T-helper 2 cell treated with Interferon-gamma antibody and Interleukin-4, amounts not matched to agents 5 μg/mL and 100 μg/mL, for 36 hours (primary cell): ENCODE measurements around the gene NBEA.
"Not testable (repeated sequence)": the region's sequence is repeated elsewhere in the genome, so short reads cannot be mapped to it uniquely, and the experiment has no call there.

ENCODE experiments used
- DNase-seq: peaks from one replicate; pipeline ENCODE4 v3.0.0; 2021; ENCODE audit warnings: low spot score
- H3K27ac Mint-ChIP-seq: one replicate; pipeline ENCODE4 v1.8.0; 2021; ENCODE audit warnings: mild to moderate bottlenecking, mixed read lengths
- H3K27me3 Mint-ChIP-seq: one replicate; pipeline ENCODE4 v1.8.0; 2021; ENCODE audit warnings: low read depth, mixed read lengths
- H3K36me3 Mint-ChIP-seq: one replicate; pipeline ENCODE4 v1.8.0; 2021; ENCODE audit warnings: low read depth, mixed read lengths
- H3K4me1 Mint-ChIP-seq: one replicate; pipeline ENCODE4 v1.8.0; 2021; ENCODE audit warnings: low read depth, mixed read lengths
- H3K4me3 Mint-ChIP-seq: one replicate; pipeline ENCODE4 v1.8.0; 2022; ENCODE audit warnings: mild to moderate bottlenecking, moderate library complexity, mixed read lengths
- H3K9me3 Mint-ChIP-seq: one replicate; pipeline ENCODE4 v1.8.0; 2021; ENCODE audit warnings: mixed read lengths

The NBEA gene

DNA sequence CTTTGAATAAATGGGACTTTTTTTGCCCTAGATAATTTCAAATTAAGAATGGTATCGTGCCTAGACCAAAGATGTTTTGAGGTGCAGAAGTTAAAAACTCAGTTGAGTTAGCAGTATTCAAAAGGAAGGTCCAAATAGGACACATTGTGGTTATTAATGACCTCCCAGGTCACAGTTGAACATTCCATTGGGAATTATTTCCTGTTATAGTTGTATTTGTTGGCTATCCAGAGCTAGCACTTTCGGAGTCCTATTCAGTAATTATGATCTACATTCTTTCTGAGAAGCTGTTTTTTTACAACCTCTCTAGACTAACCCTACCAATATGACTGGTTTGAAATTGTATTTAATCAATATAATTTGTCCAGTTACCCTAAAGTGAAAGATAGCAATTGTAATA, 450.7 kb downstream of the NBEA start:
- Mint-ChIP-seq H3K4me3 (no peak overlapping the region), H3K36me3 (no peaks in the 10 kb centered on the region), H3K27ac (no peak overlapping the region), H3K4me1 (no peaks in the 10 kb centered on the region), H3K9me3 (no peaks in the 10 kb centered on the region), H3K27me3 (no peaks in the 10 kb centered on the region)
- DNase-seq, result no peak

- Mint-ChIP-seq H3K27ac (no peak overlapping the region), H3K4me1 (no peaks in the 10 kb centered on the region), H3K4me3 (no peak overlapping the region), H3K36me3 (no peaks in the 10 kb centered on the region), H3K9me3 (no peaks in the 10 kb centered on the region), H3K27me3 (no peaks in the 10 kb centered on the region)
- DNase-seq, result no peak
Observed at GRCh38 chr13:35393886-35394285, 451.8 kb downstream of the NBEA start.

DNA sequence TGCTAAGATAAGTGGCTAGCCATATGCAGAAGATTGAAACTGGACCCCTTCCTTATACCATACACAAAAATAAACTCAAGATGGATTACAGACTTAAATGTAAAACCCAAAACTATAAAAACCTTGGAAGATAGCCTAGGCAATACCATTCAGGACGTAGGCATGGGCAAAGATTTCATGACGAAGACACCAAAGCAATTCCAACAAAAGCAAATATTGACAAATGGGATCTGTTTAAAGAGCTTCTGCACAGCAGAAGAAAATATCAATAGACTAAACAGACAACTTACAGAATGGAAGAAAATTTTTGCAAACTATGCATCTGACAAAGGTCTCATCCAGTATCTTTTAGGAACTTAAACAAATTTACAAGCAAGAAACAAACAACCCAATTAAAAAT, 466.2 kb downstream of the NBEA start:
- H3K4me3 Mint-ChIP-seq, DNase-seq, H3K4me1 Mint-ChIP-seq, H3K27ac Mint-ChIP-seq, H3K9me3 Mint-ChIP-seq, H3K36me3 Mint-ChIP-seq, H3K27me3 Mint-ChIP-seq: not testable (repeated sequence)

DNA sequence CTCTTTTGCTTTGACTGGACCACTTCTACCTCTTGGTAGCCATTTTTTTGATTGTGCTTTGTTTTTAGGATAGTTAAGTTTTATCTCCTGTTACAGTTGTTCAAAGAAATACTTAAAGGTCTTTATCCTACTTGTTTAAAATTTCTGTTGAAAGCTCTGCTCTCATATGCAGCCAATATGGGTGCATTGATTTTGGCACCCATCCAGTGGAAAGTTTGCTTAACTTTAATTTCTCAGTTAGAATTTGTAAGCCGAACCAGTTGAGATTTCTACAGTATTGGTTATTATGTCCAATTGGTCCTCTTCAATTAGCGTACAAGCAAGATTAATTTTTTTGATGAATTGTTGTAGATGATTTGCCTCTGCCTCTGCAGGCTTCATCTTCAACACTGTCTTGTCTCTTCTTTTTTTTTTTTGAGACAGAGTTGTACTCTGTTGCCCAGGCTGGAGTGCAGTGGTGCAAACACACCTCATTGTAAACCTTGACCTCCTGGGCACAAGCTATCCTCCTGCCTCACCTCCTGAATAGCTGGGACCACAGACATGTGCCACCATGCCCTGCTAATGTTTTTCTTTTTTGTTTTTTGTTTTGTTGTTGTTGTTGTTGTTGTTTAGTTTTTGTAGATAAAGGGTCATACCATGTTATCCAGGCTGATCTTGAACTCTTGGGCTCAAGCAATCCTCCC, 469.1 kb downstream of the NBEA start:
- H3K9me3 Mint-ChIP-seq, result no peaks in the 10 kb centered on the region
- no peak overlapping the region for H3K4me3 Mint-ChIP-seq
- no peaks in the 10 kb centered on the region for H3K27me3 Mint-ChIP-seq
- H3K36me3 Mint-ChIP-seq, result no peaks in the 10 kb centered on the region
- no peak for DNase-seq
- no peak overlapping the region for H3K27ac Mint-ChIP-seq
- no peaks in the 10 kb centered on the region for H3K4me1 Mint-ChIP-seq

- H3K4me1 Mint-ChIP-seq, result no peaks in the 10 kb centered on the region
- H3K27ac Mint-ChIP-seq, result no peak overlapping the region
- no peaks in the 10 kb centered on the region for H3K36me3 Mint-ChIP-seq
- H3K9me3 Mint-ChIP-seq, result no peaks in the 10 kb centered on the region
- DNase-seq, result no peak
- no peaks in the 10 kb centered on the region for H3K27me3 Mint-ChIP-seq
- H3K4me3 Mint-ChIP-seq, result no peak overlapping the region
Observed at GRCh38 chr13:35448465-35448864, 506.4 kb downstream of the NBEA start.

DNA sequence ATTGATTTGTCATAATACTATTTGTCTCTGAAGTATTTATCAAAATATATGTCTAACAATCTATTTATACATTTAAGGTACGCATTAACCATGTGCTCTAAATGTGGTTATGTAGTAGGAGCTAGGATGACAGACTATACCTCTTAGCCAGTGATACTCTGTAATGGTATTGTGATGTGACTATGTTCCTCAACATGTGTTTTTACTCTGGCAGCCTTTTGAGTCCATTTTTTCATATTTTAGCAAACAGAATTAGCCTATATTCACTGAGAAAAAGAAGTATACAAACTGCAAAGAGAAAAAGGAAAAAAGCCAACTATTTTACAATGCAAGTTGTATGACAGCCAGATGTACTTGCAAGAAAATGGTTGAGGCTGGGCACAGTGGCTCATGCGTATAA, 507.8 kb downstream of the NBEA start:
- H3K27me3 Mint-ChIP-seq, result no peaks in the 10 kb centered on the region
- H3K9me3 Mint-ChIP-seq, result no peaks in the 10 kb centered on the region
- H3K4me3 Mint-ChIP-seq, result no peak overlapping the region
- no peak overlapping the region for H3K27ac Mint-ChIP-seq
- no peaks in the 10 kb centered on the region for H3K4me1 Mint-ChIP-seq
- no peaks in the 10 kb centered on the region for H3K36me3 Mint-ChIP-seq
- DNase-seq, result no peak

- DNase-seq, result no peak
- H3K27ac Mint-ChIP-seq, result no peak overlapping the region
- H3K27me3 Mint-ChIP-seq, result no peaks in the 10 kb centered on the region
- H3K4me1 Mint-ChIP-seq, result no peaks in the 10 kb centered on the region
- H3K36me3 Mint-ChIP-seq, result no peaks in the 10 kb centered on the region
- H3K4me3 Mint-ChIP-seq, result no peak overlapping the region
- no peaks in the 10 kb centered on the region for H3K9me3 Mint-ChIP-seq
Observed at GRCh38 chr13:35455022-35455421, 513.0 kb downstream of the NBEA start.

- no peak for DNase-seq
- no peaks in the 10 kb centered on the region for H3K27me3 Mint-ChIP-seq
- no peaks in the 10 kb centered on the region for H3K4me1 Mint-ChIP-seq
- H3K9me3 Mint-ChIP-seq, result no peaks in the 10 kb centered on the region
- H3K36me3 Mint-ChIP-seq, result no peaks in the 10 kb centered on the region
- no peak overlapping the region for H3K4me3 Mint-ChIP-seq
- H3K27ac Mint-ChIP-seq, result no peak overlapping the region
Observed at GRCh38 chr13:35457258-35457657, 515.2 kb downstream of the NBEA start.

GRCh38 chr13:35460061-35460460, 518.0 kb downstream of the NBEA start:
- H3K4me3 Mint-ChIP-seq, result no peak overlapping the region
- DNase-seq, result no peak
- no peaks in the 10 kb centered on the region for H3K36me3 Mint-ChIP-seq
- no peak overlapping the region for H3K27ac Mint-ChIP-seq
- H3K9me3 Mint-ChIP-seq, result no peaks in the 10 kb centered on the region
- no peaks in the 10 kb centered on the region for H3K4me1 Mint-ChIP-seq
- no peaks in the 10 kb centered on the region for H3K27me3 Mint-ChIP-seq

DNA sequence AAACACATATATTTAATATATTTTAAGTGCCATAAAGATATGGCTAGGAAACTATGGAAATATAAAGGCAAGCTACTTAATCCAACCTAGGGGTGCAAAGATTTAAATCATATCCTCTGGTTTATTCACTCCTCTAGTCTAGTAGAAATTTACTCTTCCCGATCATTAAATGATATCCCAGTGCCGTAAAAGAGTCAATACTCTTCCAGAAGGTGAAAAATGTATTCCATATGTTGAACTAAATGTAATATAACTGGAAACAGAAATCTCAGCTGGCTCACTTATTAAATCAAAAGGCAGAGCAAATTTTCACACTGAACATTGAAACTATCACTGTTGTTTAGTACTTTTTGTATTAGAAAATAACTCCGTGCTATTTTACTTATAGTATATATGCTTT, 523.3 kb downstream of the NBEA start:
- no peak for DNase-seq
- Mint-ChIP-seq H3K4me3 (no peak overlapping the region), H3K27me3 (peaks cover 17% of the 10 kb centered on the region), H3K36me3 (peaks cover 2% of the 10 kb centered on the region), H3K27ac (no peak overlapping the region), H3K4me1 (peaks cover 1% of the 10 kb centered on the region), H3K9me3 (peaks cover 2% of the 10 kb centered on the region)

- Mint-ChIP-seq H3K9me3 (peaks cover 3% of the 10 kb centered on the region), H3K4me1 (peaks cover 3% of the 10 kb centered on the region), H3K27ac (no peak overlapping the region), H3K4me3 (no peak overlapping the region), H3K36me3 (peaks cover 2% of the 10 kb centered on the region), H3K27me3 (peaks cover 40% of the 10 kb centered on the region)
- DNase-seq, result no peak
Observed at GRCh38 chr13:35468195-35468594, 526.1 kb downstream of the NBEA start.

GRCh38 chr13:35469806-35470525, 527.9 kb downstream of the NBEA start:
- H3K4me3 Mint-ChIP-seq, result no peak overlapping the region
- H3K9me3 Mint-ChIP-seq, result peaks cover 3% of the 10 kb centered on the region
- DNase-seq, result no peak
- no peak overlapping the region for H3K27ac Mint-ChIP-seq
- peaks cover 2% of the 10 kb centered on the region for H3K36me3 Mint-ChIP-seq
- peaks cover 52% of the 10 kb centered on the region for H3K27me3 Mint-ChIP-seq
- peaks cover 3% of the 10 kb centered on the region for H3K4me1 Mint-ChIP-seq

GRCh38 chr13:35470671-35471661, 528.9 kb downstream of the NBEA start:
- no peak for DNase-seq
- Mint-ChIP-seq H3K9me3 (peaks cover 3% of the 10 kb centered on the region), H3K27me3 (peaks cover 62% of the 10 kb centered on the region), H3K27ac (no peak overlapping the region), H3K4me3 (no peak overlapping the region), H3K36me3 (peaks cover 2% of the 10 kb centered on the region), H3K4me1 (peaks cover 12% of the 10 kb centered on the region)
